Measurements from ENCODE around the gene ENDOU. TPM values are rescaled to one million over a fixed set of nuclear protein-coding genes. Genes with fewer than 3 reads are reported as not detected.

The ENDOU gene
- polyA plus RNA-seq, 1 of the 3 experiments (the other 2 are of a cell fraction): not detected

GRCh38 chr12:47748507-47748828 lies 23.2 kb upstream of the ENDOU start:
- POLR2A ChIA-PET: no interaction called here

GRCh38 chr12:47747596-47748506 lies 22.6 kb upstream of the ENDOU start:
- POLR2A ChIA-PET: no interaction called here
- H2AFZ ChIP-seq (ENCODE audit: low read depth): no peak overlapping the region
- H3K27ac ChIP-seq (ENCODE audit: low read depth in 2 of 2, low read length in 1 of 2): no peak overlapping the region
- CTCF ChIA-PET: interaction anchor here (0.6 to 18.0 kb wide), 7 partner anchors 9 to 91 kb away, joined by 3 to 435 read pairs (median 3); partner anchors contain the start of genes RAPGEF3 and SLC48A1
- no peaks in the 10 kb centered on the region for H4K20me1 ChIP-seq (ENCODE audit: insufficient read depth)
- no peaks in the 10 kb centered on the region for H3K79me2 ChIP-seq (ENCODE audit: insufficient read depth)
- H3K9ac ChIP-seq: no peak overlapping the region
- no peaks in the 10 kb centered on the region for H3K27me3 ChIP-seq (ENCODE audit: insufficient read depth)
- no peak for DNase-seq
- H3K36me3 ChIP-seq (replicated peaks in 1 of 2; ENCODE audit: control insufficient read depth in 1 of 2, insufficient read depth in 2 of 2, low read length in 1 of 2): no peaks in the 10 kb centered on the region
- H3K4me3 ChIP-seq (ENCODE audit: low read depth in 2 of 2, low read length in 1 of 2): no peak overlapping the region
- H3K4me2 ChIP-seq: no peak overlapping the region
- TF ChIP-seq SIN3A (IDR thresholded peaks at IDR 0.05; ENCODE audit: borderline replicate concordance, low read depth, low read length) (no peak), MXI1 (IDR thresholded peaks at IDR 0.05; ENCODE audit: low read depth, low read length) (no peak), GATA2 (CRISPR knock-in tag; IDR thresholded peaks at IDR 0.05) (no peak), YY1 (IDR thresholded peaks at IDR 0.05; ENCODE audit: low read depth) (no peak), CHD2 (IDR thresholded peaks at IDR 0.05; ENCODE audit: low read length, partially characterized antibody) (no peak), USF1 (IDR thresholded peaks at IDR 0.05; ENCODE audit: borderline replicate concordance, low read depth) (no peak)
- H3K9me2 ChIP-seq: no peaks in the 10 kb centered on the region
- WGBS (ENCODE audit: low lambda C conversion rate): 70% methylated on average over 8 of the region's 14 CpGs
- H3F3A ChIP-seq (replicated peaks; ENCODE audit: insufficient read depth): no peaks in the 10 kb centered on the region
- peaks cover under 1 to 26% of the 10 kb centered on the region in 2 experiments; a peak in 3 of 4 replicates for H3K4me1 ChIP-seq (ENCODE audit: control insufficient read depth in 1 of 2, insufficient read depth in 2 of 2, low read depth in 1 of 2, low read length in 1 of 2)
- no peaks in the 10 kb centered on the region for H3K9me3 ChIP-seq

More at GRCh38 chr12:47748507-47748828, 23.2 kb upstream of the ENDOU start:
- no peak for TF ChIP-seq SIN3A (IDR thresholded peaks at IDR 0.05; ENCODE audit: borderline replicate concordance, low read depth, low read length)
- no peak for TF ChIP-seq FOXJ3 (CRISPR knock-in tag; IDR thresholded peaks at IDR 0.05)
- no peak for TF ChIP-seq GATA2 (CRISPR knock-in tag; IDR thresholded peaks at IDR 0.05)
- TF ChIP-seq RXRA (IDR thresholded peaks at IDR 0.05; ENCODE audit: borderline replicate concordance, low read depth): no peak
- no peak for TF ChIP-seq MAX (IDR thresholded peaks at IDR 0.05; ENCODE audit: low read depth)
- no peak for TF ChIP-seq SMC3 (IDR thresholded peaks at IDR 0.05; ENCODE audit: low read depth, low read length)
- TF ChIP-seq RFX5 (IDR thresholded peaks at IDR 0.05; ENCODE audit: low read length): no peak
- no peak for TF ChIP-seq PBX3 (IDR thresholded peaks at IDR 0.05)
- no peak for TF ChIP-seq RCOR1 (IDR thresholded peaks at IDR 0.05; ENCODE audit: low read length)
- TF ChIP-seq EZH2phosphoT487 (IDR thresholded peaks at IDR 0.05; ENCODE audit: borderline replicate concordance, low read depth): no peak
- TF ChIP-seq TAF1 (IDR thresholded peaks at IDR 0.05; ENCODE audit: borderline replicate concordance, low read depth, low read length): no peak
- no peak for TF ChIP-seq EP300 (IDR thresholded peaks at IDR 0.05; ENCODE audit: borderline replicate concordance in 1 of 2, low read depth in 1 of 2, low read length in 1 of 2)
- no peak for TF ChIP-seq ELF1 (IDR thresholded peaks at IDR 0.05)
- no peak for TF ChIP-seq JUND (IDR thresholded peaks at IDR 0.05)
- Histone ChIP-seq H3K27ac (ENCODE audit: low read depth in 2 of 2, low read length in 1 of 2) (no peak overlapping the region), H3K9me2 (no peaks in the 10 kb centered on the region), H3K9ac (no peak overlapping the region), H3K4me2 (no peak overlapping the region), H3K4me1 (ENCODE audit: control insufficient read depth in 1 of 2, insufficient read depth in 2 of 2, low read depth in 1 of 2, low read length in 1 of 2) (peaks cover 7 to 27% of the 10 kb centered on the region in 2 experiments; a peak in 3 of 4 replicates), H4K20me1 (ENCODE audit: insufficient read depth) (no peaks in the 10 kb centered on the region), H3K9me3 (no peaks in the 10 kb centered on the region), H2AFZ (ENCODE audit: low read depth) (no peak overlapping the region), H3F3A (replicated peaks; ENCODE audit: insufficient read depth) (no peaks in the 10 kb centered on the region), H3K4me3 (ENCODE audit: low read depth in 2 of 2, low read length in 1 of 2) (no peak overlapping the region), H3K27me3 (ENCODE audit: insufficient read depth) (no peaks in the 10 kb centered on the region), H3K36me3 (replicated peaks in 1 of 2; ENCODE audit: control insufficient read depth in 1 of 2, insufficient read depth in 2 of 2, low read length in 1 of 2) (no peaks in the 10 kb centered on the region), H3K79me2 (ENCODE audit: insufficient read depth) (no peaks in the 10 kb centered on the region)
- no peak for DNase-seq
- CTCF ChIA-PET: interaction anchor here (0.6 to 18.0 kb wide), 6 partner anchors 8 to 91 kb away, joined by 3 to 435 read pairs (median 4); partner anchors contain the start of genes RAPGEF3 and SLC48A1
- WGBS (ENCODE audit: low lambda C conversion rate): 43% methylated on average over 1 of the region's 1 CpG
